GM12892 (cell line): ENCODE results near the gene PROCA1.

ENCODE experiments used
- POLR2A ChIP-seq: IDR thresholded peaks from 2 replicates; pipeline ENCODE4 v1.6.1; 2011; ENCODE audit warnings: low read depth, low read length, control low read depth
- POLR2AphosphoS5 ChIP-seq: IDR thresholded peaks from 2 replicates; pipeline ENCODE4 v1.6.1; 2011; ENCODE audit warnings: low read depth, low read length, control low read depth
- TAF1 ChIP-seq: IDR thresholded peaks from 2 replicates; pipeline ENCODE4 v1.6.1; 2011; ENCODE audit warnings: low read depth, mild to moderate bottlenecking, control low read depth, low read length, borderline replicate concordance

GRCh38 chr17:28740406-28741357 lies 29.0 kb upstream of the PROCA1 start:
- TF ChIP-seq POLR2AphosphoS5, result no peak
- no peak for TF ChIP-seq TAF1
- no peak for TF ChIP-seq POLR2A
